Loucy (cell line): ENCODE measurements around the gene DNASE2.

Source experiments
- CTCF ChIP-seq: fragments of 200-600 bp; sonication (generic); conservative IDR thresholded peaks from 2 replicates; pipeline ENCODE4 v1.5.1; 2014; ENCODE audit warnings: mild to moderate bottlenecking, antibody characterized with exemption, low read length
- EZH2phosphoT487 ChIP-seq: fragments of 200-600 bp; IDR thresholded peaks from 2 replicates; pipeline ENCODE4 v1.6.1; 2018; ENCODE audit warnings: antibody characterized with exemption, mild to moderate bottlenecking, moderate library complexity, borderline replicate concordance

GRCh38 chr19:12836529-12836863, 44.8 kb downstream of the DNASE2 start:
- TF ChIP-seq CTCF: no peak
- no peak for TF ChIP-seq EZH2phosphoT487
